A549 (cell line): ENCODE measurements around the gene NUP88. TPM values are rescaled to one million over a fixed set of nuclear protein-coding genes. Genes with fewer than 3 reads are reported as not detected.

Experiments used
- ATAC-seq, 2 experiments: fragments of 200-7000 bp in 1 of 2; fragments of >200 bp in 1 of 2; cut with Nextera tagmentation in 1 of 2; cut with Tn5 transposase in 1 of 2; 3 replicates each; pipeline versions ENCODE4 v1.8.0 to v1.9.1; 2018 to 2020; ENCODE audit warnings: mild to moderate bottlenecking in 1 of 2, moderate library complexity in 1 of 2
- CTCF ChIA-PET: fragments of 300-600 bp; sonication (Branson Sonifier 250); formaldehyde crosslinking; extraction: SDS; loops from one replicate; lab custom pipeline; 2021; ENCODE audit warnings: antibody characterized with exemption, inconsistent platforms; lab: Yijun Ruan, JAX
- POLR2A ChIA-PET: fragments of 350-600 bp; formaldehyde crosslinking; extraction: SDS; loops from one replicate; lab custom pipeline; 2021; ENCODE audit warnings: antibody characterized with exemption, inconsistent platforms; lab: Yijun Ruan, JAX
- DNase-seq, 2 experiments: peaks; one replicate each; pipeline versions ENCODE4 v3.0.0 to v3.0.0-alpha.2; 2011 to 2016; ENCODE audit warnings: low read depth in 1 of 2, low spot score in 1 of 2
- FAIRE-seq: peaks from 2 replicates; lab custom pipeline; 2011; peaks lifted over from hg19 to GRCh38; lab: Jason Lieb, UNC
- H3K27ac ChIP-seq, 2 experiments: fragments of >200 bp; sonication (Bioruptor Twin); formaldehyde crosslinking; 3 replicates each; pipeline ENCODE4 v1.5.1; 2016 to 2017
- H3K4me1 ChIP-seq: fragments of >200 bp; sonication (Bioruptor Twin); formaldehyde crosslinking; 3 replicates; pipeline ENCODE4 v1.6.1; 2016
- H3K4me2 ChIP-seq: fragments of >200 bp; sonication (Bioruptor Twin); formaldehyde crosslinking; 3 replicates; pipeline ENCODE4 v1.6.1; 2016
- H3K4me3 ChIP-seq: fragments of >200 bp; sonication (Bioruptor Twin); formaldehyde crosslinking; 3 replicates; pipeline ENCODE4 v1.5.1; 2016
- H3K9me3 ChIP-seq: fragments of >200 bp; sonication (Bioruptor Twin); formaldehyde crosslinking; 3 replicates; pipeline ENCODE4 v1.6.1; 2016
- CEBPB ChIP-seq, 2 experiments: fragments of >200 bp in 1 of 2; sonication (Bioruptor Twin) in 1 of 2; formaldehyde crosslinking in 1 of 2; IDR thresholded peaks; 2 replicates each; pipeline ENCODE4 v1.6.1; 2012 to 2016
- EP300 ChIP-seq, 2 experiments: fragments of >200 bp; sonication (Bioruptor Twin); formaldehyde crosslinking; IDR thresholded peaks; 2 replicates in 1 of 2; 3 replicates in 1 of 2; pipeline ENCODE4 v1.6.1; 2016 to 2017
- ESRRA ChIP-seq: fragments of 150-350 bp; IDR thresholded peaks from 2 replicates; pipeline ENCODE4 v1.6.1; 2014; ENCODE audit warnings: mild to moderate bottlenecking, low read length, borderline replicate concordance
- GATA3 ChIP-seq: IDR thresholded peaks from 2 replicates; pipeline ENCODE4 v1.6.1; 2012; ENCODE audit warnings: borderline replicate concordance
- HDAC2 ChIP-seq: fragments of 200-600 bp; sonication (generic); IDR thresholded peaks from 2 replicates; pipeline ENCODE4 v1.6.1; 2016
- HOXB13 ChIP-seq: fragments of 250-450 bp; sonication (Bioruptor Pico); IDR thresholded peaks from 2 replicates; pipeline ENCODE4 v1.5.0; 2020; ENCODE audit warnings: low read depth, mild to moderate bottlenecking, moderate library complexity
- JUNB ChIP-seq: fragments of >200 bp; sonication (Bioruptor Twin); formaldehyde crosslinking; IDR thresholded peaks from 2 replicates; pipeline ENCODE4 v1.6.1; 2016
- NPAS2 ChIP-seq: fragments of 250-450 bp; sonication (Bioruptor Pico); IDR thresholded peaks from 2 replicates; pipeline ENCODE4 v1.8.0; 2022; ENCODE audit warnings: mild to moderate bottlenecking, moderate library complexity, borderline replicate concordance
- PHF8 ChIP-seq: fragments of 200-600 bp; sonication (generic); IDR thresholded peaks from 2 replicates; pipeline ENCODE4 v1.6.1; 2016; ENCODE audit warnings: low read depth, mild to moderate bottlenecking, antibody characterized with exemption, moderate library complexity, borderline replicate concordance
- POLR2A ChIP-seq: IDR thresholded peaks from 2 replicates; pipeline ENCODE4 v1.6.1; 2012; ENCODE audit warnings: mild to moderate bottlenecking, low read length
- RAD21 ChIP-seq, 2 experiments: fragments of >200 bp in 1 of 2; sonication (Bioruptor Twin) in 1 of 2; formaldehyde crosslinking in 1 of 2; IDR thresholded peaks in 1 of 2; conservative IDR thresholded peaks in 1 of 2; 2 replicates in 1 of 2; 3 replicates in 1 of 2; pipeline ENCODE4 v1.6.1; 2012 to 2018; ENCODE audit warnings: inconsistent platforms in 1 of 2
- RNF2 ChIP-seq: fragments of 200-600 bp; sonication (generic); IDR thresholded peaks from 2 replicates; pipeline ENCODE4 v1.6.1; 2016; ENCODE audit warnings: low read depth, mild to moderate bottlenecking, antibody characterized with exemption, moderate library complexity, borderline replicate concordance
- SREBF2 ChIP-seq: fragments of 450-650 bp; IDR thresholded peaks from 2 replicates; pipeline ENCODE4 v1.6.1; 2014; ENCODE audit warnings: mild to moderate bottlenecking, moderate library complexity
- ZNF302 ChIP-seq: fragments of 250-450 bp; sonication (Bioruptor Pico); IDR thresholded peaks from 2 replicates; pipeline ENCODE4 v1.9.0; 2021; ENCODE audit warnings: inconsistent platforms, mild to moderate bottlenecking, moderate library complexity
- WGBS: methylation state at CpG from one replicate; pipeline ENCODE4 v1.1.6; 2017; ENCODE audit errors: missing lambda C conversion rate; 5-methylcytosine and 5-hydroxymethylcytosine counted together
- polyA plus RNA-seq, 4 experiments: library from polyadenylated mRNA; depleted of rRNA in 3 of 4; stranded (reverse); fragments of >200 nt; fragmentation: RNase III in 1 of 4; extraction: RNeasy Plus Mini Kit Qiagen cat#74134 plus additional on column Dnase treatment in 1 of 4; gene quantifications; 2 replicates in 3 of 4; 3 replicates in 1 of 4; pipeline ENCODE4 v1.2.3, GENCODE V29; 2011 to 2017
- TF ChIP-seq, protein P1 (sequence below): fragments of 250-450 bp; sonication (Bioruptor Pico); IDR thresholded peaks from 2 replicates; pipeline ENCODE4 v1.5.0; 2021; ENCODE audit warnings: mild to moderate bottlenecking, moderate library complexity, borderline replicate concordance
- TF ChIP-seq, protein P2 (sequence below): fragments of 450-650 bp; IDR thresholded peaks from 2 replicates; pipeline ENCODE4 v1.6.1; 2014; ENCODE audit warnings: antibody characterized with exemption

NUP88 gene
- polyA plus RNA-seq, 2 of the 4 experiments (the other 2 are of a cell fraction) = 121 to 180 TPM

DNA sequence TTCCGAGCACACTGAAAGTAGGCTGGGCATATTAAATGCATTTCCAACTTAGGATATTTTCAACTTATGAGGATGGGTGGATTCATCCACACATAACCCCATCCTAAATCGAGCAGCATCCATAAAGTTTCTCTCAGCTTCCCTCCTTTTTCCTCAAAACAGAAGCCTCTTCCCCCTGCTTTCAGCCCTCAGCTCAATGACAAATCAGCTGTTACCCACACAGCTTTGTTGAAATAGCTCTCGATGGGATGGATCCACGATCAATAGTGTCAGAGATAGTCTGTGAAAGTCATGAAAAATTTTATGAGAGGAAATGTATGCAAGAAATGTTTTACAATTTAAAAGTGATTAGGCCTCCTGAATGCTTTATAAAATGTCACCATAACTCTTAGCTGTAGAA, 46.8 kb upstream of the NUP88 start:
- peaks cover 9% of the 10 kb centered on the region; the same call in 2 of the 3 replicates for H3K4me1 ChIP-seq
- no peaks in the 10 kb centered on the region for H3K9me3 ChIP-seq
- FAIRE-seq (no peak), ATAC-seq (no peak), DNase-seq (no peak)
- H3K27ac ChIP-seq = no peak overlapping the region
- no peak for TF ChIP-seq PHF8
- no peak for TF ChIP-seq RAD21 (conservative IDR thresholded peaks at IDR 0.05 in 1 of 2, IDR thresholded peaks at IDR 0.05 in 1 of 2)
- TF ChIP-seq SREBF2 = no peak
- TF ChIP-seq, protein P1, sequence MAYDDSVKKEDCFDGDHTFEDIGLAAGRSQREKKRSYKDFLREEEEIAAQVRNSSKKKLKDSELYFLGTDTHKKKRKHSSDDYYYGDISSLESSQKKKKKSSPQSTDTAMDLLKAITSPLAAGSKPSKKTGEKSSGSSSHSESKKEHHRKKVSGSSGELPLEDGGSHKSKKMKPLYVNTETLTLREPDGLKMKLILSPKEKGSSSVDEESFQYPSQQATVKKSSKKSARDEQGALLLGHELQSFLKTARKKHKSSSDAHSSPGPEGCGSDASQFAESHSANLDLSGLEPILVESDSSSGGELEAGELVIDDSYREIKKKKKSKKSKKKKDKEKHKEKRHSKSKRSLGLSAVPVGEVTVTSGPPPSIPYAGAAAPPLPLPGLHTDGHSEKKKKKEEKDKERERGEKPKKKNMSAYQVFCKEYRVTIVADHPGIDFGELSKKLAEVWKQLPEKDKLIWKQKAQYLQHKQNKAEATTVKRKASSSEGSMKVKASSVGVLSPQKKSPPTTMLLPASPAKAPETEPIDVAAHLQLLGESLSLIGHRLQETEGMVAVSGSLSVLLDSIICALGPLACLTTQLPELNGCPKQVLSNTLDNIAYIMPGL = no peak
- no peak for TF ChIP-seq ZNF302
- TF ChIP-seq NPAS2 (CRISPR knock-in tag) = no peak
- TF ChIP-seq, protein P2, sequence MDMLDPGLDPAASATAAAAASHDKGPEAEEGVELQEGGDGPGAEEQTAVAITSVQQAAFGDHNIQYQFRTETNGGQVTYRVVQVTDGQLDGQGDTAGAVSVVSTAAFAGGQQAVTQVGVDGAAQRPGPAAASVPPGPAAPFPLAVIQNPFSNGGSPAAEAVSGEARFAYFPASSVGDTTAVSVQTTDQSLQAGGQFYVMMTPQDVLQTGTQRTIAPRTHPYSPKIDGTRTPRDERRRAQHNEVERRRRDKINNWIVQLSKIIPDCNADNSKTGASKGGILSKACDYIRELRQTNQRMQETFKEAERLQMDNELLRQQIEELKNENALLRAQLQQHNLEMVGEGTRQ = no peak
- no peak for TF ChIP-seq HOXB13 (CRISPR knock-in tag)
- TF ChIP-seq GATA3 = no peak
- TF ChIP-seq HDAC2 = no peak
- TF ChIP-seq JUNB = no peak
- no peak for TF ChIP-seq RNF2
- TF ChIP-seq POLR2A = no peak
- ChIA-PET CTCF (interaction anchor here (13.3 kb wide), 1 partner anchor 27 kb away, joined by 86 read pairs; the partner anchor contains the start of gene C1QBP), POLR2A (no interaction called here)
- no peak overlapping the region for H3K4me3 ChIP-seq
- WGBS = 86% methylated on average over 4 of the region's 4 CpGs
- H3K4me2 ChIP-seq = peak overlapping the region; percentile 89

DNA sequence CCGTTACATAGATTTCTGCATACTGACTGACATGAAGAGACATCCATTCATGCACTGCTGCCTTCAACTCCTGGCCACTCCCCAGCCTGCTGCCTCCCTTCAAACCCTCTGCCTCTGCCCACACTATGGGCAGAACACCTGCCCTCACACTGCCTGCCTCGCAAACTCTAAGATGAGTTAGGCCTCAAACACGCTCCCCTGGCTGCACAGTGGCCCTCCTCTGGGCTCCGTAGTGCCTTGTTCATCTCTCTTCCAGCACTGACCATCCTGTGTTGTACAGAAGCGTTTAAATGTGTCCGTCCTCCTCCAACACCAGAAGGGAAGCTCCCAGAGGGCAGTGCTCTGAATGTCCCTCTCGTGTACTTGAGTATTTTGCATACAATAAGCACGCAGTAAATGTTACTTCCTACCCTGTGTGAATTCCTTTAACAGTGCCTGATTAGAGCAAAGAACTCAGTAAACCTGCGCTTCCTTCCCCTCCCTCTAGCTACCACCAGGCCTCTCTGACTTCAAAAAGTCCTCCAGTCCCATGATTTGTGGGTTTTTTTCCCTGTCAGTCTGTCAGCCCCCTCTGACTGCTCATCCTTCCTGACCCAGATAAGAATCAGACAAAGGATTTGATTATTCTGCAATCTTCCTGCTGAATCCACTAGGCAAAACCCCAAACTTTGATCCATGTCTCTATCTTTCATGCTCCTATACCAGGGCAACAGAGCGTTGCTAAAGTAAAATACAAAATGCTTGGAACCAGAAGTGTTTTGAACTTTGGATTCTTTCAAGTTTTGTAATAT, 45.5 kb upstream of the NUP88 start:
- ChIA-PET CTCF (interaction anchor here (0.6 to 13.3 kb wide), 5 partner anchors 10 to 42 kb away, joined by 3 to 86 read pairs (median 3); partner anchors contain the start of gene C1QBP), POLR2A (no interaction called here)
- 88% methylated on average over 10 of the region's 10 CpGs for WGBS
- no peak overlapping the region for H3K4me3 ChIP-seq
- peaks cover 9% of the 10 kb centered on the region; the same call in 2 of the 3 replicates for H3K4me1 ChIP-seq
- H3K4me2 ChIP-seq = no peak overlapping the region
- no peak overlapping the region for H3K27ac ChIP-seq
- ATAC-seq = no peak
- no peaks in the 10 kb centered on the region for H3K9me3 ChIP-seq
- TF ChIP-seq CEBPB (IDR thresholded peaks at IDR 0.05) = no peak
- TF ChIP-seq, all 56 proteins: peak for 0
- FAIRE-seq (no peak), DNase-seq (no peak)

- H3K4me3 ChIP-seq = no peak overlapping the region
- FAIRE-seq = no peak
- H3K4me2 ChIP-seq = no peak overlapping the region
- TF ChIP-seq ESRRA = no peak
- TF ChIP-seq POLR2A = no peak
- TF ChIP-seq EP300 (IDR thresholded peaks at IDR 0.05) = no peak
- TF ChIP-seq NPAS2 (CRISPR knock-in tag) = no peak
- TF ChIP-seq, all 56 proteins: peak for 0
- no peak overlapping the region for H3K27ac ChIP-seq
- DNase-seq (no peak), ATAC-seq (no peak)
- CTCF ChIA-PET = interaction anchor here (1.3 to 7.6 kb wide), 2 partner anchors 8 to 13 kb away, joined by 3 to 76 read pairs; partner anchors contain the start of gene C1QBP
- no peaks in the 10 kb centered on the region for H3K4me1 ChIP-seq
- no peaks in the 10 kb centered on the region for H3K9me3 ChIP-seq
- 92% methylated on average over 8 of the region's 8 CpGs for WGBS
- POLR2A ChIA-PET = no interaction called here
Measured at GRCh38 chr17:5446786-5447185, 27.3 kb upstream of the NUP88 start.
